H1 (cell line): Measurements from ENCODE around the gene NUP50. TPM values are rescaled to one million over a fixed set of nuclear protein-coding genes. Genes with fewer than 3 reads are reported as not detected.

Experiments
- ASH2L ChIP-seq: fragments of 200-600, 300-600 bp; sonication (generic); IDR thresholded peaks from one replicate; pipeline ENCODE4 v1.7.1; 2017; ENCODE audit warnings: low read length
- CBX5 ChIP-seq: fragments of 300-800, 300-1000 bp; sonication (generic); IDR thresholded peaks from 2 replicates; pipeline ENCODE4 v1.7.1; 2016; ENCODE audit warnings: antibody characterized with exemption, low read length, low read depth
- HDAC2 ChIP-seq, 2 experiments: fragments of 300-600 bp in 1 of 2; sonication (generic) in 1 of 2; IDR thresholded peaks; 2 replicates each; pipeline ENCODE4 v1.6.1; 2011 to 2012; ENCODE audit warnings: low read depth in 2 of 2, low read length in 2 of 2, mild to moderate bottlenecking in 2 of 2, moderate library complexity in 2 of 2, borderline replicate concordance in 1 of 2, inconsistent platforms in 1 of 2
- POU5F1 ChIP-seq: IDR thresholded peaks from 2 replicates; pipeline ENCODE4 v1.6.1; 2011; ENCODE audit warnings: low read depth, mild to moderate bottlenecking, low read length, moderate library complexity
- polyA plus RNA-seq, 7 experiments: library from polyadenylated mRNA; depleted of rRNA in 3 of 7; stranded (reverse) in 5 of 7; unstranded in 2 of 7; fragments of >200 nt in 5 of 7; fragments of 200-250 nt in 2 of 7; gene quantifications; 1 replicate in 5 of 7; 2 replicates in 1 of 7; 4 replicates in 1 of 7; pipeline versions ENCODE4 v1.2.1 to v1.2.3, GENCODE V29; 2011 to 2013; ENCODE audit warnings: missing spikeins in 2 of 7, mixed read lengths in 2 of 7
- total RNA-seq: library from RNA; stranded (reverse); fragmentation: NEBNext Ultra II Directional; extraction: Animal tissue kit (Norgen Biotek cat#: 25700); gene quantifications from 2 replicates; pipeline ENCODE4 v1.2.1, GENCODE V29; 2021

Gene NUP50
- total and polyA plus RNA-seq, 2 of the 8 experiments (the other 6 are each of a cell fraction or from before 2014, with no cell fraction given), result 20.0 to 112 TPM

DNA sequence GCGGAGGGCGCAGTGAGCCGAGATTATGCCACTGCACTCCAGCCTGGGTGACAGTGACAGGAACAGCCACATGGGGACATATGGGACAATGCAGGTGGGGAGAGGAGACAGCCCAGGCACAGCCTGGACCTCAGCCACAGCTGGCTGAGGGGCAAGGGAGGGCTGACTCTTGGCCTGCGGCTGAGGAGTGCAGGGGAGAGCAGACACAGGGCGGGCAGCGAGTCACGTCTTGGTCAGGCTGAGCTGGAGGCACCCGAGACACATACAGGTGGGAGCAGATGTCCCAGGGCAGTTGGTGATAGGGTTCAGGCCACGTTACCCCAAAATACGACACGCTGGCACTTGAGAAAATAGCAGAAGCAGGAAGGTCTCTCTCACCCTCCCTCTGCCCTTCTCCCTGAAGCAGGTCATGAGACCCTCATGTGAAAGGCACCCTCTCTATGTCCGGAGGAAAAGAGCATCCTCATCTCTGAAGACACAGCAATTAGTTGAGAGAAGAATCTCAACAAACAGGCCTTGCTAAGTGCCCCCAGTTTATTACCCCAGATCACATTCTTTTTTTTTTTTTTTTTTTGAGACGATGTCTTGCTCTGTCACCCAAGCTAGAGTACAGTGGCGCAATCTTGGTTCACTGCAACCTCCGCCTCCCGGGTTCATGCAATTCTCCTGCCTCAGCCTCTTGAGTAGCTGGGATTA is 66.4 kb downstream of the NUP50 start (continued):
- no peak for TF ChIP-seq HDAC2 (IDR thresholded peaks at IDR 0.05; ENCODE audit: borderline replicate concordance in 1 of 2, low read depth in 2 of 2, low read length in 2 of 2)
- no peak for TF ChIP-seq ASH2L
- TF ChIP-seq CBX5, result no peak
- TF ChIP-seq POU5F1, result no peak
